Right renal pelvis (tissue), 4 donors: Measurements from ENCODE around the gene ICAM5. TPM values are rescaled to one million over a fixed set of nuclear protein-coding genes. Genes with fewer than 3 reads are reported as not detected.
"Not testable (repeated sequence)": the region's sequence is repeated elsewhere in the genome, so short reads cannot be mapped to it uniquely, and the experiment has no call there.

Experiments used
- DNase-seq, 4 donors: peaks; one replicate each; pipeline ENCODE4 v3.0.0-alpha.2; 2013; ENCODE audit warnings: low read depth in 4 of 4, low spot score in 3 of 4, missing footprints in 1 of 4
- polyA plus RNA-seq, 4 donors: library from polyadenylated mRNA; unstranded; fragments of 120-200 nt; gene quantifications; one replicate each; pipeline ENCODE4 v1.2.1, GENCODE V29; 2013; ENCODE audit not compliant: insufficient read length in 4 of 4

ICAM5 gene
- polyA plus RNA-seq, 4 donors = 0.10 to 0.38 (median 0.14) TPM

GRCh38 chr19:10335352-10335985 lies 45.7 kb downstream of the ICAM5 start:
- DNase-seq = no peak

DNA sequence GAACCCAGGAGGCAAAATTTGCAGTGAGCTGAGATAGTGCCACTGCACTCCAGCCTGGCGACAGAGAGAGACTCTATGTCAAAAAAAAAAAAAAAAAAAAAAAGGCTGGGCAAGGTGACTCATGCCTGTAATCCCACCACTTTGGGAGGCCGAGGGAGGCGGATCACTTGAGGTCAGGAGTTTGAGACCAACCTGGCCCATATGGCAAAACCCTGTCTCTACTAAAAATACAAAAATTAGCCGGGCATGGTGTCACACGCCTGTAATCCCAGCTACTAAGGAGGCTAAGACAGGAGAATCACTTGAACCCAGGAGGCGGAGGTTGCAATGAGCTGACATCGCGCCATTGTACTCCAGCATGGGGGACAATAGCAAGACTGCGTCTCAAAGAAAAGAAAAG lies 47.0 kb downstream of the ICAM5 start:
- not testable (repeated sequence) for DNase-seq

DNA sequence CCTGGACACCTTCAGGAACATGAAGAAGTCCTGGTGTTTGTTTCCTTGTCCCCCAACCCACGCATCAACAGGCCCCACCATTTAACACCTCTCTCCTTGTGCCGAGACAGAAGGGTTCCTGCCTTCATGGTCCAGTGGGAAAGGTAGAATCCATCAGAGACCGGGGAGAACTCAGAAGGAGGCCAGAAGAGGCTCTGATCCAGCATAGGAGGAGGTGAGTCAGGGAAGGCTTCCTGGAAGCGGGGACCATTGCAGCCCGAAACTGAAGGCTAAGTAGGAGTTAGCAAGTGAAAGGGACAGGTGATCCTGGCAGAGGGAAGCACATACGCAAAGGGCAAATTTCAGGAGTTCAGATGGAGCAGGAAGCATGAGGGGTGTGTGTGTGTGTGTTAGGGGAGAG lies 49.2 kb downstream of the ICAM5 start:
- DNase-seq = no peak

DNA sequence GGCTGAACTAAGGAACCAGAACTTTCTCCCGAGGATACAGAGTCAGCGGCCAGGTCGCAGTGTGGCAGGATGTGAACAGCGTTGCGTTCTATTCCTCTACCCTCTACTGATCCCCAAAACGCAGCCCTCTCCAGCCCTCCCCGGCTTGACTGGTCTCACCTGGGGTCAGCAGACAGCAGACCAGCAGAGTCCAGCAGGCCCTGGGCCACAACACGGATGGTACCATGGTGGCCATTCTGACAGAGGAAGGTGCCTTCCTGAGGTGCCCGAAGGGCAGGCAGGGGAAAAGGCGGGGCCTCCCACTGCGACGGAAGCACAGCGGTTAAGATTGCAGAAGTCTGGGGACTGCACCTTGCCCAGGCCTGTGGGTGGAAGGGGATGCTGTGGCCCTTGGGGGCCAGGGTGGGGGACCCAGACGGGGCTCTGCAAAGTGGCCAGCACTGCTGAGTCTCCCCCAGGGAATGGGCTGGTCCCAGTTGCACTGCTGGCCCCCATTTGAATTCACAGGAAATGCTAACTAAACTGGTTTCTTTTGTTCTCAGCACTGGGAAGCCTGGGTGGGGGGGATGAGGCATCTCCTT lies 49.7 kb downstream of the ICAM5 start, which contains the start of gene ICAM3:
Gene ICAM3 (minus strand): TSS at position 245 of the 581 bp plus-strand sequence. CDS start 10 bp downstream, at position 235.
- DNase-seq = no peak

DNA sequence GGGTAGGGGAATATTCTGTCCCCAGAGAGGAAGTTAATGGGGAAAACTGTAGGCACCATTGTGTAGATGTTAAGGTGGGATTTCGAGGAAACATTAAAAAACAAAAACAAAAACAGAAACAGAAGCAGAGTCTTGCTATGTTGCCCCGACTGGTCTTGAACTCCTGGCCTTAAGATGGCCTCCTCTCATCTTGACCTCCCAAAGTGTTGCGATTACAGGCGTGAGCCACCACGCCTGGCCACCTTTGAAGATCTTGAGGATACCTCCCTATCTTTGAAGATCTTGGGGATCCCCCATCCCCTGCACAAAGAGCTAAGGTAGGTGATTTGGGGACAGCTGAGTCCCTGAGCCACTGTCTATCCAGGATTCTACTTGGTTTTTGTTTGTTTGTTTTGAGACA lies 50.2 kb downstream of the ICAM5 start:
- DNase-seq = no peak

GRCh38 chr19:10343495-10343894 lies 53.7 kb downstream of the ICAM5 start:
- DNase-seq = no peak

DNA sequence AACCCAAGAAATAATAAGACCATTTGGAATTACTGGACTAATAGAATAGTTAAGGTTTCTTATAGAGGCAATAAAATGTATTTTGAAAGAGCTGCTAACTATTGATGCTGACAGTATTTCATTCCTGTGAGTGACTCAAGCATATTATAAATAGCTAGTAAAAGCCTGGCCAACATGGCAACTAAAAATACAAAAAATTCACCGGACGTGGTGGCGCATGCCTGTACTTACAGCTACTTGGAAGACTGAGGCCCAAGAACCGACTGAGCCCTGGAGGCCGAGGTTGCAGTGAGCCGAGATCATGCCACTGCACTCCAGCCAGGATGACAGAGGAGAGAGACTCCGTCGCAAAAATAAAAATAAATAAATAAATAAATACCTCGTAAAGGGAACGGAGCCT lies 55.0 kb downstream of the ICAM5 start:
- DNase-seq = no peak

Other genes starting within 250 kb of the ICAM5 start
- gene SHFL, start 203.6 kb upstream of the ICAM5 start, polyA plus RNA-seq = 10 to 100 TPM; 24.6 to 28.9 (median 26.1) TPM
- 1 to 10 TPM; 2.3 to 4.8 (median 2.9) TPM for gene ANGPTL6, start 187.3 kb upstream of the ICAM5 start, polyA plus RNA-seq
- 10 to 100 TPM; 28.6 to 36.4 (median 32.1) TPM for gene PPAN, start 183.6 kb upstream of the ICAM5 start, polyA plus RNA-seq
- gene P2RY11, start 178.3 kb upstream of the ICAM5 start, polyA plus RNA-seq = 10 to 100 TPM; 10.4 to 13.9 (median 12.2) TPM
- gene EIF3G, start 170.1 kb upstream of the ICAM5 start, polyA plus RNA-seq = 100 to 1,000 TPM; 188 to 215 (median 195) TPM
- gene DNMT1, start 95.0 kb upstream of the ICAM5 start, polyA plus RNA-seq = 100 to 1,000 TPM in 3 of 4 donors, 10 to 100 TPM in 1; 89.1 to 111 (median 105) TPM
- gene S1PR2, start 58.6 kb upstream of the ICAM5 start, polyA plus RNA-seq = 10 to 100 TPM; 11.1 to 12.5 (median 11.8) TPM
- gene MRPL4, start 37.7 kb upstream of the ICAM5 start, polyA plus RNA-seq = 10 to 100 TPM; 38.3 to 57.4 (median 39.5) TPM
- 1 to 10 TPM; 6.1 to 7.5 (median 6.6) TPM for gene ICAM1, start 18.8 kb upstream of the ICAM5 start, polyA plus RNA-seq
- gene ICAM4, start 3.0 kb upstream of the ICAM5 start, polyA plus RNA-seq = under 1 TPM; 0.17 to 0.57 (median 0.46) TPM
- 1 to 10 TPM; 4.0 to 6.8 (median 5.1) TPM for gene ZGLP1, start 19.9 kb downstream of the ICAM5 start, polyA plus RNA-seq
- 10 to 100 TPM; 18.6 to 25.9 (median 20.7) TPM for gene FDX2, start 26.1 kb downstream of the ICAM5 start, polyA plus RNA-seq
- gene RAVER1, start 43.6 kb downstream of the ICAM5 start, polyA plus RNA-seq = 10 to 100 TPM; 27.3 to 40.6 (median 31.2) TPM
- 10 to 100 TPM in 1 of 4 donors, 1 to 10 TPM in 3; 7.8 to 11.3 (median 8.9) TPM for gene ICAM3, start 49.7 kb downstream of the ICAM5 start, polyA plus RNA-seq
- gene TYK2, start 90.6 kb downstream of the ICAM5 start, polyA plus RNA-seq = 100 to 1,000 TPM; 103 to 130 (median 109) TPM
- gene CDC37, start 113.6 kb downstream of the ICAM5 start, polyA plus RNA-seq = 100 to 1,000 TPM; 135 to 170 (median 137) TPM
- 1 to 10 TPM; 1.7 to 3.4 (median 2.7) TPM for gene PDE4A, start 130.6 kb downstream of the ICAM5 start, polyA plus RNA-seq
- 10 to 100 TPM; 70.0 to 86.6 (median 79.0) TPM for gene KEAP1, start 213.4 kb downstream of the ICAM5 start, polyA plus RNA-seq
- gene S1PR5, start 227.5 kb downstream of the ICAM5 start, polyA plus RNA-seq = 1 to 10 TPM; 1.6 to 2.0 (median 1.6) TPM